ENCODE measurements around the gene ATL1.
"Not testable (repeated sequence)": the region's sequence is repeated elsewhere in the genome, so short reads cannot be mapped to it uniquely, and the experiment has no call there.

The ATL1 gene

GRCh38 chr14:50534997-50535396 is 24.9 kb upstream of the ATL1 start:
- no peak for DNase-seq

- not testable (repeated sequence) for DNase-seq
Measured at GRCh38 chr14:50538034-50538433, 21.9 kb upstream of the ATL1 start.

DNA sequence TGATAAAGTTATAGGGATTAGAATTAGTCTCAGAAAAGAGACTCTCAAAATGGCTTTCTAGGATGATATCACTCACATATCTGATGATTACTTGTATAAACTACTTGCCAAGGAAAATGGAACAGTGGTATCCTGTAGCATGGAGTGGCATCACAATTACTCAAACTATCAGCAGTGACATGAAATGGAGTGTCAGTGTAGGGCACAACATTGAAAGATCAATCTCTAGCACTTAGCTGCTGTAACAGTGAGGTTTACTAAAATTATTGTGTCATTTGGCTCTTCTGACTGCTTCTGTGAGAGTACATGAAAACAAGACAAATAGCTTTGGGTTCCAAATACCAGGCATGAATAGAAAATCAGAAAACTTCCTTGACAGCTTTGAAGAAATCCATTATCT is 20.9 kb upstream of the ATL1 start:
- no peak for DNase-seq

DNA sequence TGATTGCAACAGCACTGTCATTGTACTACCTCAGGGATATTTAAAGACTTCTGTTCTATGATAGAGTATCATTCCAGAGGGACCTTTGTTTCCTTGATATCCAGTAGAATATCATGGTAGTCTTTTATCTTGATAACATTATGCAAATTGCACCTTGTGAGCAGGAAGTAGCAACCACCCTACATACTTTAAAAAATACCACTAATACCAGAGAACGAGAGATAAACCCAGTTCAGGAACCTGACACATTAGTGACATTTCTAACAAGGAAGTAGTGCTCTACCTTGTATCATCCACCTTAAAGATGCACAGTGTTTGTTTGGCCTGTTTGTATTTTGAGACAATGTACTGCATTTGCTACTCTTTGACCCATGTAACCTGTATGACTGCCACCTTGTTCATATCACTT is 18.8 kb upstream of the ATL1 start:
- DNase-seq, result no peak

DNA sequence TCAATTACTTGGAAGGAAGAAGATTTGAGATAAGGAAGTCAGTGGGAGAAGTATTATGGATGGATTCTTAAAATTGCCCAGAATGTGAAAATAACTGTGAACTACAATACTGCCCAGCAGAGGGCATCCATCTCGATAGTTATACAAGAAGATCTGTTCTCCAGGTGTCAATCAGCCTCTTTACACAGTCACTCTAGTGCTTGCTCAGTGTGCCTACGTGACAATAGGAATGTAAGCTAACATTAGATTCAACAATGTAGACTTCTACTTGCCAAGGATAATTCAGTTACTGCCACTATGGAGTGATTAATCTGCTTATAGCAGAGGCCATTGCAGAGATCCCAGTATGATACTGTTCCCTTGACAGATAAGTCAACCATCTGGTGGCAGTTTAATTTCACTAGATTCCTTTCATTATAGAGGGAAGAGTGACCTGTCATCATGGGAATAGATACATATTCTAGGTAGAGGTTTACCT is 17.0 kb upstream of the ATL1 start:
- no peak for DNase-seq

GRCh38 chr14:50544911-50545310 is 15.0 kb upstream of the ATL1 start:
- DNase-seq, result no peak

DNA sequence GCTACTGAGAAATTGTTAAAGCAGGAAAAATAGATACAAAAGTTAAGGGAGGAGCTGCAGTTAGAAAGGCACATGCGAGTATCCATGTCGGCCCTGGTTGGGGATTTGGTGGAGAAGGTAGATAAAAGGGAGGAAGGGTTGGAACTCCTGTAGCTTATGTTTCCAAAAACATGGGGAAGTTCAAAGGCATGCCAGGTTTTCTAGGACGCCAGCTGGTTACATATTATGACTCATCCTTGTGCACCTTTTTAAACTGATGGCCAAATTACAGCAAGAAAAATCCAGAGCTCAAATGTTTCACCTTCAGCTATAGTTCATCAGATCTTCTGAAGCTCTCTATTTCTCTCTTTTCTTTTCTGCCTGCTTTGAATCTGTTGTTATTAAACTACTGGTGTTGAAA is 14.3 kb upstream of the ATL1 start:
- DNase-seq, result no peak

DNA sequence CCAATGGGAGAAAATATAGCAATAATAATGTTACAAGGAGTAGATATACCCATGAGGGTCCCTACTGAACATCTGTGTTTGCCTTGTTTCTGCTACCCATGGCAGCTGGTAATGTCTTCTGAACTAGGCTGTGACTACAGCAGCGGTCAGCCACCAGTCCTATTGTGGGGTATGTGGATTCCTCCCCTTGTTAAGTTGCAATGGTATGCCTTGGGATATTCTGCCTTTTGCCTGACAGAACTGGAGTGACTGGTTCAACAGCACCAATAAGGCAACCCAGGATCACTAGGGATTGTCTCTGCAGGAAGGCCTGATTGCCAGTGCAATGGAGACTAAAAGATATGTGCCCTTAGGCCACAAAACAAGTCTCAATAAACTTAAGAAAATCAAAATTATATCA is 9.7 kb upstream of the ATL1 start:
- no peak for DNase-seq

DNA sequence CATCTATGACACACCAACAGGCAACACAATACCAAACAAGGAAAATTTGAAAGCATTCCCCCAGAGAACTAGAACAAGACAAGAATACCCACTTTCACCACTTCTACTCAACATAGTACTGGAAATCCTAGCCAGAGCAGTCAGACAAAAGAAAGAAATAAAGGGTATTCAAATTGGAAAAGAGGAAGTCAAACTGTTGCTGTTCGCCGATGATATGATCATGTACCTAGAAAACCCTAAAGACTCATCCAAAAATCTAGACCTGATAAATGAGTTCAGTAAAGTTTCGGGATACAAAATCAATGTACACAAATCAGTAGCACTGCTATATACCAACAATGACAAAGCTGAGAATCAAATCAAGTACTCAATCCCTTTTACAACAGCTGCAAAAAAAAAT is 8.1 kb upstream of the ATL1 start:
- no peak for DNase-seq

DNA sequence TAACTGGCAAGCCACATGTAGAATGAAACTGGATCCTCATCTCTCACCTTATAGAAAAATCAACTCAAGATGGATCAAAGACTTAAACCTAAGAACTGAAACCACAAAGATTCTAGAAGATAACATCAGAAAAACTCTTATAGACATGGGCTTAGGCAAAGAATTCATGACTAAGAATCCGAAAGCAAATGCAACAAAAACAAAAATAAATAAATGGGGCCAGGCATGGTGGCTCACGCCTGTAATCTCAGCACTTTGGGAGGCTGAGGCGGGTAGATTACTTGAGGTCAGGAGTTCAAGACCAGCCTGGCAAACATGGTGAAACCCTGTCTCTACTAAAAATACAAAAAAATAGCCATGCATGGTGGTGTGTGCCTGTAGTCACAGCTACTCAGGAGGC is 7.1 kb upstream of the ATL1 start:
- not testable (repeated sequence) for DNase-seq

DNA sequence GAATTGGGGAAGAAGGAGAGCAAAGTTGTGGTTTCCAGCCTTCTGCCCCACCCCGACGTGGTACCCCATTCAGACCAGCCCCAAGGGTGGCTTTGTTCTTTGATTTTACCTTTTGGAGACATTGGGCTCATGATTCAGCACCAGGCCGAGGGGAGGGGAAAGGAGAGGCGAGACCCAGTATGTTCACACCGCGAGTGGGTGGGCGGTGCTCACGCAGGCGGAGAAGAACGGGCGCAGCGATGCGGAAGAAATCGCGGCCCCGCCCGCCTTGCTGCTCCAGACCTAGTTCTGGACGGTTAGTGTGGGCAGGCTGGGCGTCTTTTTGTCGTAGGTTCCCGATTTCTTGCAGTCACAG is 963 bp downstream of the ATL1 start:
- peak; percentile 25 for DNase-seq

GRCh38 chr14:50562841-50563240 is 2.9 kb downstream of the ATL1 start:
- DNase-seq, result no peak

- no peak for DNase-seq
Measured at GRCh38 chr14:50569714-50570274, 9.8 kb downstream of the ATL1 start.

GRCh38 chr14:50573862-50574261 is 13.9 kb downstream of the ATL1 start:
- DNase-seq, result no peak

GRCh38 chr14:50575769-50576168 is 15.8 kb downstream of the ATL1 start:
- DNase-seq, result no peak

DNA sequence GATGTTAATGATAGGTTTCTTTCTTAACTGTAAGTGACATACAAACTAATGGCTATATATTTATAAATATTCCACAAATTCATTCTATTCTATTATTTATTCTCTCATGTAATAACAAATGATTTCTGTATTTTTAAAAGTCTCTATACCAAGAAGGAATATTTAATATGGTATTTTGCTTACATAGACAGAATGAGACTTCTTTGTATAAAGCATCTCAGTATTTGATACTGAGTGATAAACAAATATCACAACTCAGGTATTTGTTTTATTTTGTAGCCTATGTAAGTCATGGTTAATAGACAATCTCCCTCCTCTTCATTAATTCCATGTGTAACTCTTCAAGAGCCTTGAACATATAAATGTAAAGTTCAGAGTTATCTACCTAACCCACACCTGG is 18.0 kb downstream of the ATL1 start:
- DNase-seq, result no peak

GRCh38 chr14:50578433-50578832 is 18.5 kb downstream of the ATL1 start:
- DNase-seq, result no peak

GRCh38 chr14:50590464-50590863 is 30.5 kb downstream of the ATL1 start:
- no peak for DNase-seq

GRCh38 chr14:50594577-50595316 is 34.8 kb downstream of the ATL1 start:
- no peak for DNase-seq

DNA sequence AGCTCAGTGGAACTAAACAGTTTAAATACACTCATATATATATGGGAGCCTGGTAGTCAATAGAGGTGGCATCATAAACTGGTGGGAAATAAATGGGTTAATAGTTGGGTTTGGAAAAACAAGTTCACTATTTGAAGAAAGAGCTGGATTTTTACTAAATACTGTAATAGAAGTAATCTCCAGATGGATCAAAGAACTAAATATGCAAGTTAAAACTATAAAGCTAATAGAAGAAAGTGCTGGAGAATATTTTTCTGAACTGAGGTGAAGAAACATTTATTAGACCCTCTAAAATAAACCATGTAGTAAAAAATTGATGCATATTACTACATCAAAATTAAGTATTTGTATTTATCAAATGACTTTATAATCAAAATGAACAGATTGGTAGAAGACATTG is 38.8 kb downstream of the ATL1 start:
- no peak for DNase-seq

DNA sequence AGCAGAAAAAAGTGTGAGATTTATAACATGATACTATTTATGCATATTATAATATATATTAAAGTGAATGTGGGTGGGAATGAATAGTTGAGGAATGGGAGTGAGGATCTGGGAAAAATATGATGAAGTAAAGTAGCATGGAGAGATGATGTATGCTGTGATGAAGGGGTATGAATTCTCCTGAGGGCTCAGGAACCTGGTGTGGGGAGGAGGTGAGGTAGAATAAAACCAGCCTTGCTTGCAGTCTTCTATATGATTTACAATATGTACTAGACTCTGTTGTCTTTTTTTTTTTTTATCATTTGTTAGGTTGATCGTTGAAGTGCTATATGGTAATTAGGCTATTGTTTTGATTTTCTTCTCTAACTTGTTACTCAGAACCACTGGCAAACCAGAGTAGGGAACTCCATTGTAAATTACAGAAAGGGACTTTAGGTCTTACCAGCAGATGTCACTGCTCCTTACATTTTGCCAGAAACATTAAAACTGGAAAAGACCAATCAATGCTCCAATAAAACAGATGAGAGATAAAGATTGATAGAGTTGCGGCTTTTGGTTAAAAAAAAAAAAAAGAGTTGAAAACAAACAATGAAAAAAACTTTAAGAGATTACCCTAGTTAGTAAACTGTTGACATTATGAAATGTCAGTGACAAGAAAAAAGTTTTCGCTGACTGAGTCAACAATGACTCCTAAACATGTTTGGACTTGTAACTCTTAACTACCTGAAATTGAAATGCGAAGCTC is 39.9 kb downstream of the ATL1 start:
- DNase-seq, result no peak

DNA sequence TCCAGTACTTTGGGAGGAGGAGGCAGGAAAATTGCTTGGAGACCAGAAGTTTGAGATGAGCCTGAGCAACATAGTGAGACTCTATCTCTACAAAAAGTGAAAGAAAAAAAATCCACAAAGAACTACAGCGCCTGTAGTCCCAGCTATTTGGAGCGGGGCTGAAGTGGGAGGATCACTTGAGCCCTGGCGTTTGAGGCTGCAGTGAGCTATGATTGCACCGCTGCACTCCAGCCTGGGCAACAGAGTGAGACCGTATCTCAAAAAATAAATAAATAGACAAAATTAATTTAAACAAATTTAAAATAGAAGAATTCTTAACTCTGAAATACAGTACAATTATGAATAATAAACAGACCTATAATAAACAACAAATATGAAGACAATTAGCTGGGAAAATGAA is 40.9 kb downstream of the ATL1 start:
- no peak for DNase-seq

GRCh38 chr14:50601394-50601793 is 41.4 kb downstream of the ATL1 start:
- DNase-seq, result no peak

DNA sequence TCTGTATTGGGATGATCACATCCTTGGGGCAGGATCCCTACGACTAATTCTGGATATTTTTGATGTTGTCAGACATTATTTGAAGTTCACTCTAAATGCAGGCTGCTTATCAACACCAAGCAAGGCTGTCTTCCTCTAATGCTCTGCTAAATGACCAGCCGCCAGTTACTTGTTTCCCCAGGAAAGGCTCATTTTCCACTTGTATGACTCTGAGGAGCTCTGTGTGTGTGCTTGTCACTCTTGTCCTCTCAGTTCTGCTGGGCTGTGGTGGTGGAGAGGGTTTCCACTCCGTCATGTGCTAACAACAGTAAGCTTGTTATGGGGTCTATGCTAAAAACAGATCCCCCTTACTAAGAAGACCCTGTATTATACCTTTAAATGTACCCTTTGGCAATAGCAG is 42.1 kb downstream of the ATL1 start:
- DNase-seq, result no peak
